ENCODE results near the gene ALDH1B1. TPM values are rescaled to one million over a fixed set of nuclear protein-coding genes. Genes with fewer than 3 reads are reported as not detected.

ALDH1B1 gene
- total RNA-seq, 2 experiments from 2014 or later = 13.5 to 16.7 TPM

- ATAC-seq (no peak), DNase-seq (no peak)
- no peak overlapping the region for H3K27ac Mint-ChIP-seq
- H3K9me3 Mint-ChIP-seq (ENCODE audit: low read depth) = peaks cover 4% of the 10 kb centered on the region
- H3K36me3 Mint-ChIP-seq = no peaks in the 10 kb centered on the region
- H3K4me1 Mint-ChIP-seq = no peaks in the 10 kb centered on the region
- CTCF ChIA-PET = no interaction called here
- H3K4me3 Mint-ChIP-seq = no peak overlapping the region
- peaks cover 24% of the 10 kb centered on the region for H3K27me3 Mint-ChIP-seq
Measured at GRCh38 chr9:38386319-38386895, 6.1 kb upstream of the ALDH1B1 start.

- H3K9me3 Mint-ChIP-seq (ENCODE audit: low read depth) = peaks cover 4% of the 10 kb centered on the region
- no peaks in the 10 kb centered on the region for H3K4me1 Mint-ChIP-seq
- peaks cover 27% of the 10 kb centered on the region for H3K27me3 Mint-ChIP-seq
- DNase-seq (no peak), ATAC-seq (no peak)
- H3K27ac Mint-ChIP-seq = no peak overlapping the region
- no peaks in the 10 kb centered on the region for H3K36me3 Mint-ChIP-seq
- CTCF ChIA-PET = no interaction called here
- no peak overlapping the region for H3K4me3 Mint-ChIP-seq
Measured at GRCh38 chr9:38387066-38387465, 5.4 kb upstream of the ALDH1B1 start.

GRCh38 chr9:38387751-38388150 is 4.8 kb upstream of the ALDH1B1 start:
- H3K27me3 Mint-ChIP-seq = peaks cover 27% of the 10 kb centered on the region
- H3K4me1 Mint-ChIP-seq = no peaks in the 10 kb centered on the region
- DNase-seq (no peak), ATAC-seq (no peak)
- H3K4me3 Mint-ChIP-seq = no peak overlapping the region
- peaks cover 4% of the 10 kb centered on the region for H3K9me3 Mint-ChIP-seq (ENCODE audit: low read depth)
- CTCF ChIA-PET = no interaction called here
- H3K27ac Mint-ChIP-seq = no peak overlapping the region
- H3K36me3 Mint-ChIP-seq = no peaks in the 10 kb centered on the region

GRCh38 chr9:38388283-38389223 is 3.9 kb upstream of the ALDH1B1 start:
- H3K27me3 Mint-ChIP-seq = peaks cover 27% of the 10 kb centered on the region
- H3K36me3 Mint-ChIP-seq = no peaks in the 10 kb centered on the region
- no peak for DNase-seq
- peaks cover 4% of the 10 kb centered on the region for H3K4me1 Mint-ChIP-seq
- no peak overlapping the region for H3K4me3 Mint-ChIP-seq
- ATAC-seq = no peak
- H3K9me3 Mint-ChIP-seq (ENCODE audit: low read depth) = peaks cover 4% of the 10 kb centered on the region
- no peak overlapping the region for H3K27ac Mint-ChIP-seq
- CTCF ChIA-PET = no interaction called here

GRCh38 chr9:38389313-38389712 is 3.2 kb upstream of the ALDH1B1 start:
- H3K36me3 Mint-ChIP-seq = no peaks in the 10 kb centered on the region
- H3K27me3 Mint-ChIP-seq = peaks cover 27% of the 10 kb centered on the region
- CTCF ChIA-PET = interaction anchor here (0.7 kb wide), 1 partner anchor 84 kb away, joined by 4 read pairs; no protein-coding TSS in a partner anchor
- no peak overlapping the region for H3K4me3 Mint-ChIP-seq
- H3K9me3 Mint-ChIP-seq (ENCODE audit: low read depth) = peaks cover 4% of the 10 kb centered on the region
- H3K4me1 Mint-ChIP-seq = peaks cover 9% of the 10 kb centered on the region
- no peak overlapping the region for H3K27ac Mint-ChIP-seq
- ATAC-seq = no peak
- no peak for DNase-seq

GRCh38 chr9:38390442-38390841 is 2.1 kb upstream of the ALDH1B1 start:
- DNase-seq (no peak), ATAC-seq (no peak)
- Mint-ChIP-seq H3K9me3 (ENCODE audit: low read depth) (no peaks in the 10 kb centered on the region), H3K36me3 (peaks cover 4% of the 10 kb centered on the region), H3K27ac (no peak overlapping the region), H3K4me1 (peaks cover 11% of the 10 kb centered on the region), H3K4me3 (no peak overlapping the region), H3K27me3 (peaks cover 20% of the 10 kb centered on the region)
- CTCF ChIA-PET = no interaction called here

- no peak overlapping the region for H3K4me3 Mint-ChIP-seq
Measured at GRCh38 chr9:38390851-38391250, 1.7 kb upstream of the ALDH1B1 start.

GRCh38 chr9:38391278-38392118 is 1.0 kb upstream of the ALDH1B1 start:
- Mint-ChIP-seq H3K27me3 (peaks cover 20% of the 10 kb centered on the region), H3K36me3 (peaks cover 14% of the 10 kb centered on the region), H3K9me3 (ENCODE audit: low read depth) (no peaks in the 10 kb centered on the region), H3K4me1 (peaks cover 11% of the 10 kb centered on the region), H3K27ac (no peak overlapping the region), H3K4me3 (peak overlapping the region; percentile 86)
- no peak for DNase-seq
- no peak for ATAC-seq
- CTCF ChIA-PET = no interaction called here

More at GRCh38 chr9:38390851-38391250, 1.7 kb upstream of the ALDH1B1 start:
- CTCF ChIA-PET = no interaction called here
- Mint-ChIP-seq H3K27ac (no peak overlapping the region), H3K27me3 (peaks cover 20% of the 10 kb centered on the region), H3K4me1 (peaks cover 11% of the 10 kb centered on the region), H3K36me3 (peaks cover 7% of the 10 kb centered on the region), H3K9me3 (ENCODE audit: low read depth) (no peaks in the 10 kb centered on the region)
- ATAC-seq (no peak), DNase-seq (no peak)

- Mint-ChIP-seq H3K27me3 (peaks cover 20% of the 10 kb centered on the region), H3K4me1 (peaks cover 11% of the 10 kb centered on the region), H3K4me3 (peak overlapping the region; percentile 86), H3K27ac (peak overlapping the region; percentile 82), H3K36me3 (peaks cover 28% of the 10 kb centered on the region), H3K9me3 (ENCODE audit: low read depth) (no peaks in the 10 kb centered on the region)
- DNase-seq = no peak
- no peak for ATAC-seq
- CTCF ChIA-PET = interaction anchor here (0.8 to 1.4 kb wide), 5 partner anchors 42 to 481 kb away, joined by 3 to 8 read pairs (median 3); no protein-coding TSS in a partner anchor
Measured at GRCh38 chr9:38393128-38393796, 760 bp downstream of the ALDH1B1 start.

GRCh38 chr9:38394416-38394815 is 1.9 kb downstream of the ALDH1B1 start:
- ATAC-seq (no peak), DNase-seq (no peak)
- Mint-ChIP-seq H3K9me3 (ENCODE audit: low read depth) (no peaks in the 10 kb centered on the region), H3K27me3 (peaks cover 16% of the 10 kb centered on the region), H3K36me3 (peaks cover 30% of the 10 kb centered on the region), H3K4me3 (no peak overlapping the region), H3K4me1 (peaks cover 11% of the 10 kb centered on the region), H3K27ac (no peak overlapping the region)
- CTCF ChIA-PET = interaction anchor here (1.0 kb wide), 1 partner anchor 234 kb away, joined by 3 read pairs; no protein-coding TSS in a partner anchor

GRCh38 chr9:38395653-38396370 is 3.3 kb downstream of the ALDH1B1 start:
- Mint-ChIP-seq H3K4me1 (peaks cover 11% of the 10 kb centered on the region), H3K9me3 (ENCODE audit: low read depth) (no peaks in the 10 kb centered on the region), H3K4me3 (no peak overlapping the region), H3K36me3 (peaks cover 30% of the 10 kb centered on the region), H3K27ac (no peak overlapping the region), H3K27me3 (peaks cover 9% of the 10 kb centered on the region)
- CTCF ChIA-PET = no interaction called here
- ATAC-seq (no peak), DNase-seq (no peak)

GRCh38 chr9:38396371-38396671 is 3.8 kb downstream of the ALDH1B1 start:
- CTCF ChIA-PET = no interaction called here
- Mint-ChIP-seq H3K36me3 (peaks cover 30% of the 10 kb centered on the region), H3K27ac (no peak overlapping the region), H3K9me3 (ENCODE audit: low read depth) (no peaks in the 10 kb centered on the region), H3K27me3 (peaks cover 4% of the 10 kb centered on the region), H3K4me1 (peaks cover 11% of the 10 kb centered on the region), H3K4me3 (no peak overlapping the region)
- DNase-seq = no peak
- no peak for ATAC-seq
